ENCODE results near the gene MCM7. TPM values are rescaled to one million over a fixed set of nuclear protein-coding genes. Genes with fewer than 3 reads are reported as not detected.

The MCM7 gene
- total and polyA plus RNA-seq, 7 donors: 29.6 to 99.3 (median 34.2) TPM

- no peak overlapping the region for H3K27ac ChIP-seq
- WGBS, 2 donors: 96 to 98% methylated on average over 6 of the region's 6 CpGs
- H3K9me3 ChIP-seq: peaks cover 4 to 16% (median 12%) of the 10 kb centered on the region in 4 donors
- intact Hi-C loops (cut with DNase I): no loop called here
- no peak overlapping the region for H3K4me3 ChIP-seq
- H3K27me3 ChIP-seq: no peaks in the 10 kb centered on the region
- peaks cover 63 to 93% (median 71%) of the 10 kb centered on the region in 4 donors for H3K36me3 ChIP-seq
- H3K4me1 ChIP-seq: peaks cover 0 to 21% (median 16%) of the 10 kb centered on the region in 4 donors
- DNase-seq: no peak
- TF ChIP-seq CTCF (IDR thresholded peaks at IDR 0.05) (no peak), EP300 (IDR thresholded peaks at IDR 0.05) (no peak), POLR2A (IDR thresholded peaks at IDR 0.05) (no peak)
Measured at GRCh38 chr7:100075418-100075817, 25.8 kb downstream of the MCM7 start.

DNA sequence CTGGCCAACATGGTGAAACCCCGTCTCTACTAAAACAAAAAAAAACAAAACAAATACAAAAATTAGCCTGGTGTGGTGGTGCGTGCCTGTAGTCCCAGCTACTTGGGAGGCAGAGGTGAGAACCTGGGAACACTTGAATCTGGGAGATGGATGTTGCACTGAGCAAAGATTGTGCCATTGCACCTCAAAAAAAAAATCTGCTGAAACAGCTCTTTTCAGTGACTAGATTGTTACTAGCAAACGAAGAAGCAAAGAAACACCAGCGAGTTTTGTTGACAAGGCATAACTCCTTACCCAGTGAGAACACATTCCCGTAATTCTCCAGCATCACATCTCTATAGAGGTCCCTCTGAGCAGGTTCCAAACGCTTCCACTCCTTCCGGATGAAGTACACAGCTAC, 26.4 kb downstream of the MCM7 start:
- Histone ChIP-seq H3K4me3 (no peak overlapping the region), H3K9me3 (peaks cover 4 to 22% (median 12%) of the 10 kb centered on the region in 4 donors), H3K36me3 (peaks cover 68 to 99% (median 73%) of the 10 kb centered on the region in 4 donors), H3K4me1 (peaks cover 0 to 15% (median 10%) of the 10 kb centered on the region in 4 donors), H3K27me3 (no peaks in the 10 kb centered on the region), H3K27ac (no peak overlapping the region)
- TF ChIP-seq EP300 (IDR thresholded peaks at IDR 0.05) (no peak), POLR2AphosphoS5 (IDR thresholded peaks at IDR 0.05) (no peak), POLR2A (IDR thresholded peaks at IDR 0.05) (no peak), CTCF (IDR thresholded peaks at IDR 0.05) (no peak)
- intact Hi-C loops (cut with DNase I): no loop called here
- WGBS, 2 donors: 97 to 98% methylated on average over 7 of the region's 7 CpGs
- no peak for DNase-seq

DNA sequence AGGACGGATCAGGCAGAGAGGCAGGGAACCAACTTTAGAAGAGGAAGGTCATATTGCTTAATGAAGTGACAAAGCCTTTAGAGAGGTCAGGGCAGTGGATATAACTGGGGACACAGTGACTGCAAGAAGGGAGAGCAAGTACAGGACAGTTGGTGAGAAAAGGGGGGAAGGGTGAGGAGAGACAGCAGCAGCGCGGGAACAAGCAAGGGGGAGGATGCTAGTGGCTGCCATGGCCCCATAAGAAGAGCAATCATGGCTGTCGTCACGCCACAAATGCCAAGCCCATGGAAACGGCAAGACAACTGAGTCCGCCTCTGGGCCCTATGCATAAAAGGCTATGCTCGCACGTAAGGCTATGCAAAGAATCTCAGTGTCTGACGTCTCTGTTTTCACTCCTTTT, 28.7 kb downstream of the MCM7 start:
- Histone ChIP-seq H3K27ac (no peak overlapping the region), H3K27me3 (no peaks in the 10 kb centered on the region), H3K4me3 (no peak overlapping the region), H3K9me3 (peaks cover 4 to 22% (median 12%) of the 10 kb centered on the region in 4 donors), H3K4me1 (no peaks in the 10 kb centered on the region), H3K36me3 (peaks cover 67 to 89% (median 71%) of the 10 kb centered on the region in 4 donors)
- WGBS, 2 donors: 97 to 98% methylated on average over 10 of the region's 10 CpGs
- TF ChIP-seq CTCF (IDR thresholded peaks at IDR 0.05) (no peak), POLR2A (IDR thresholded peaks at IDR 0.05) (no peak), EP300 (IDR thresholded peaks at IDR 0.05) (no peak), POLR2AphosphoS5 (IDR thresholded peaks at IDR 0.05) (no peak)
- DNase-seq: peak; percentile 30
- intact Hi-C loops (cut with DNase I): no loop called here

DNA sequence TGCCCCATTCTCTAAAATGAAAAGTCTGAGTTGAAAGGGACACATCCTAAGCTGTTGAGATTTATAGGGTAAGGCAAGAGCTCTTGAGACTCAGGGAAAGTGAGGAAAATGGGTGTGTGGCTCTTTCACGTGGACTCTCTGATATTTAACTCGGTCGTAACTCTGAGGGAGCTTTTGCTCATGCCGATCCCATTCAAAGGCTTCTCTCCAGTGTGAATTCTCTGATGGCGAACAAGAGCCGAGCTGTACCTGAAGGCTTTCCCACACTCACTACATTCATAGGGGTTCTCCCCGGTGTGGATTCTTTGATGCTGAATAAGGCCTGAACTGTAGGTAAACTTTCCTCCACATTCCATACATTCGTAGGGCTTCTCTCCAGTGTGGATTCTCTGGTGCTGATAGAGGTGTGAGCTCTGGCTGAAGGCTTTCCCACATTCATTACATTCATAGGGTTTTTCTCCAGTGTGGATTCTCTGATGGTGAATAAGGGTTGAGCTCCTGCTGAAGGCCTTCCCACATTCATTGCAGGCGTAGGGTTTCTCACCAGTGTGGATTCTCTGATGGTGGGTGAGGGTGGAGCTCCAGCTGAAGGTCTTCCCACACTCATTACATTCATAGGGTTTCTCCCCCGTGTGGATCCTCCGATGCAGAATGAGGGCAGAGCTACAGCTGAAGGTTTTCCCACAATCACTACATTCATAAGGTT, 30.0 kb downstream of the MCM7 start:
- H3K36me3 ChIP-seq: peaks cover 55 to 76% (median 61%) of the 10 kb centered on the region in 4 donors
- TF ChIP-seq CTCF (IDR thresholded peaks at IDR 0.05) (no peak), POLR2A (IDR thresholded peaks at IDR 0.05) (no peak), POLR2AphosphoS5 (IDR thresholded peaks at IDR 0.05) (no peak)
- H3K27ac ChIP-seq: no peak overlapping the region
- H3K4me1 ChIP-seq: peaks cover 0 to 9% (median 5%) of the 10 kb centered on the region in 4 donors
- no peak for DNase-seq
- H3K27me3 ChIP-seq: no peaks in the 10 kb centered on the region
- H3K4me3 ChIP-seq: no peak overlapping the region
- 98 to 99% methylated on average over 11 of the region's 11 CpGs for WGBS, 2 donors
- peaks cover 4 to 22% (median 12%) of the 10 kb centered on the region in 4 donors for H3K9me3 ChIP-seq
- intact Hi-C loops (cut with DNase I): no loop called here

All from sigmoid colon (tissue), 7 donors.